Measurements from ENCODE around the gene POLR2A. TPM values are rescaled to one million over a fixed set of nuclear protein-coding genes. Genes with fewer than 3 reads are reported as not detected.

POLR2A gene
- total RNA-seq, 2 donors from 2014 or later: 212 to 283 TPM

Other genes starting within 250 kb of the POLR2A start
- gene DVL2, start 249.8 kb upstream of the POLR2A start, total RNA-seq: 10 to 100 TPM; 35.1 to 61.6 TPM
- 10 to 100 TPM; 40.1 to 55.2 TPM for gene PHF23, start 244.9 kb upstream of the POLR2A start, total RNA-seq
- 100 to 1,000 TPM; 197 to 277 TPM for gene GABARAP, start 241.9 kb upstream of the POLR2A start, total RNA-seq
- gene CTDNEP1, start 232.6 kb upstream of the POLR2A start, total RNA-seq: 100 to 1,000 TPM; 145 to 165 TPM
- 10 to 100 TPM; 43.5 to 70.5 TPM for gene ELP5, start 232.2 kb upstream of the POLR2A start, total RNA-seq
- gene CLDN7, start 221.9 kb upstream of the POLR2A start, total RNA-seq: 1 to 10 TPM in 1 of 2 donors, under 1 TPM in 1; 0.73 to 1.1 TPM
- under 1 TPM in 1 of 2 donors, not detected in 1; 0.50 TPM for gene SLC2A4, start 202.6 kb upstream of the POLR2A start, total RNA-seq
- gene YBX2, start 189.7 kb upstream of the POLR2A start, total RNA-seq: not detected
- gene EIF5A, start 176.7 kb upstream of the POLR2A start, total RNA-seq: 1,000 to 10,000 TPM in 1 of 2 donors, 100 to 1,000 TPM in 1; 953 to 1,345 TPM
- 10 to 100 TPM; 58.1 to 87.0 TPM for gene GPS2, start 169.0 kb upstream of the POLR2A start, total RNA-seq
- gene NEURL4, start 155.0 kb upstream of the POLR2A start, total RNA-seq: 10 to 100 TPM; 37.6 to 76.7 TPM
- 100 to 1,000 TPM; 240 to 419 TPM for gene ACAP1, start 147.8 kb upstream of the POLR2A start, total RNA-seq
- gene KCTD11, start 132.2 kb upstream of the POLR2A start, total RNA-seq: 10 to 100 TPM in 1 of 2 donors, 1 to 10 TPM in 1; 6.7 to 13.0 TPM
- not detected for gene TMEM95, start 129.2 kb upstream of the POLR2A start, total RNA-seq
- under 1 TPM in 1 of 2 donors, not detected in 1; 0.36 TPM for gene TNK1, start 103.3 kb upstream of the POLR2A start, total RNA-seq
- gene PLSCR3, start 89.8 kb upstream of the POLR2A start, total RNA-seq: 10 to 100 TPM; 32.2 to 48.4 TPM
- gene TMEM256, start 80.3 kb upstream of the POLR2A start, total RNA-seq: 10 to 100 TPM; 40.1 to 51.1 TPM
- 1 to 10 TPM; 2.3 to 7.7 TPM for gene NLGN2, start 76.5 kb upstream of the POLR2A start, total RNA-seq
- gene SPEM1, start 64.0 kb upstream of the POLR2A start, total RNA-seq: not detected
- gene SPEM2, start 58.8 kb upstream of the POLR2A start, total RNA-seq: not detected
- not detected for gene SPEM3, start 55.5 kb upstream of the POLR2A start, total RNA-seq
- 10 to 100 TPM; 11.2 to 14.2 TPM for gene TMEM102, start 48.9 kb upstream of the POLR2A start, total RNA-seq
- gene FGF11, start 44.9 kb upstream of the POLR2A start, total RNA-seq: 1 to 10 TPM; 1.9 to 4.5 TPM
- 10 to 100 TPM; 10.4 to 13.7 TPM for gene CHRNB1, start 39.3 kb upstream of the POLR2A start, total RNA-seq
- gene ZBTB4, start 4.7 kb upstream of the POLR2A start, total RNA-seq: 10 to 100 TPM; 19.7 to 26.1 TPM
- gene SLC35G6, start 2.9 kb upstream of the POLR2A start, total RNA-seq: not detected
- gene TNFSF12, start 64.7 kb downstream of the POLR2A start, total RNA-seq: 10 to 100 TPM; 54.9 to 69.3 TPM
- 1 to 10 TPM; 3.1 to 6.8 TPM for gene TNFSF13, start 74.4 kb downstream of the POLR2A start, total RNA-seq
- 10 to 100 TPM; 56.2 to 90.1 TPM for gene SENP3, start 77.6 kb downstream of the POLR2A start, total RNA-seq
- gene CD68, start 95.3 kb downstream of the POLR2A start, total RNA-seq: 10 to 100 TPM; 20.8 to 51.1 TPM
- gene MPDU1, start 99.5 kb downstream of the POLR2A start, total RNA-seq: 10 to 100 TPM; 82.7 to 95.5 TPM
- under 1 TPM in 1 of 2 donors, not detected in 1; 0.26 TPM for gene SOX15, start 105.7 kb downstream of the POLR2A start, total RNA-seq
- 10 to 100 TPM; 42.7 to 56.6 TPM for gene FXR2, start 130.5 kb downstream of the POLR2A start, total RNA-seq
- gene SAT2, start 143.5 kb downstream of the POLR2A start, total RNA-seq: 10 to 100 TPM; 32.8 to 41.1 TPM
- not detected for gene SHBG, start 145.8 kb downstream of the POLR2A start, total RNA-seq
- gene ATP1B2, start 166.6 kb downstream of the POLR2A start, total RNA-seq: under 1 TPM in 1 of 2 donors, not detected in 1; 0.25 TPM
- gene TP53, start 203.1 kb downstream of the POLR2A start, total RNA-seq: 100 to 1,000 TPM in 1 of 2 donors, 10 to 100 TPM in 1; 98.2 to 112 TPM
- 10 to 100 TPM; 19.4 to 48.2 TPM for gene WRAP53, start 204.1 kb downstream of the POLR2A start, total RNA-seq
- not detected for gene EFNB3, start 220.8 kb downstream of the POLR2A start, total RNA-seq
- gene DNAH2, start 233.4 kb downstream of the POLR2A start, total RNA-seq: under 1 TPM in 1 of 2 donors, not detected in 1; 0.10 TPM